AG20443 (cell line): ENCODE measurements around the gene N4BP2L1.
"Not testable (repeated sequence)": the region's sequence is repeated elsewhere in the genome, so short reads cannot be mapped to it uniquely, and the experiment has no call there.

Experiments used
- DNase-seq: peaks from one replicate; pipeline ENCODE4 v3.0.0; 2012; ENCODE audit warnings: low spot score, mixed read lengths

Gene N4BP2L1

DNA sequence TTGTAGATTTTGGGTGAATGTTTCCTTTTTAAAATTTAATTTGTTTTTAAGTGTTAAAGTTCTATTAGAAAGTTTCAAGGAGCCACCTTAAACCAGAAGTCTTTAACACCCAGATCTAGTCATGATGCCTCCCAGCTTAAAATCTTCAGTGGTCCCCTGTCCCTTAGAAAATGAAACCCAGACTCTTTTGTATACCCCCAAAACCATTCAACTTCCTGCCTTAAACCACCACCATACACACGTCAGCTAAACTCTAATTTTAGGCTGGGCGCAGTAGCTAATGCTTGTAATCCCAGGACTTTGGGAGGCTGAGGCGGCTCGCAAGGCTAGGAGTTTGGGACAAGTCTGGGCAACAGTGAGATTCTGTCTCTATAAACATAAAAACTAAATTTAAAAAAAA, 37.9 kb downstream of the N4BP2L1 start:
- no peak for DNase-seq

DNA sequence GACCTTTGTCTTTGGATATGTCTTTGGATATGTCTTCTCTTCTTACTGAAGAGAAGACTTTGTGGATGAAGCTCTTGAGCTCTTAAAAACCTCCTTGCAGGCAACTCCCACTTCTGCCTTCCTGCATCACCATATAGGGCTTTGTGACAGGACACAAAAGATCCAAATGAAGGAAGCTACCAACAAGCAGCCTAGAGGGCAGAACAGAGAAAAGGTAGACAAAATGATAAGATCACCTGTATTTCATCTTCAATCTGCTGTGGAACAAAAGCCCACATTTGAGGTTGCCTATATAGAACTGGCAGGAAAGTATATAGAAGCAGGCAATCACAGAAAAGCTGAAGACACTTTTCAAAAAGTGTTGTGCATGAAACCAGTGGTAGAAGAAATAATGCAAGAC, 42.5 kb downstream of the N4BP2L1 start:
- no peak for DNase-seq

- no peak for DNase-seq
Observed at GRCh38 chr13:32384702-32385101, 43.2 kb downstream of the N4BP2L1 start.

GRCh38 chr13:32383836-32384618, 43.9 kb downstream of the N4BP2L1 start:
- no peak for DNase-seq

DNA sequence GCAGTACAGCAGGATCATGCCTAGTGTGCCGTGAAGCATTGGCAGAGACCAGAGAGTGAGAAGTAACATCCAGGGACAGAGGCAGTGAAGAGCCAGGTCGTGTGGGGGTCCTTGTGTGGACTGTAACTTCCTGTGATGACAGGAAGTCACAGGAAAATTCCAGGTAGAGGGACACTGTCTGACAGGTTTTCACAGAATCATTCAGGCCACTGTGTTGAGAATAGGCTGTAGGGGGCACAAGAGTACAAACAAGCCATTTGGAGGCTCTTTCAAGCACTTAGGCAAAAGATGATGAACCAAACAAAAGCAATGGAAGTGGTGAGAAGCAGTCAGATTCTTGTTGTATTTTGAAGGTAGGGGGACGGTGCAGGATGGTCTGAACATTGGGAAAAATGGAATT, 46.4 kb downstream of the N4BP2L1 start:
- DNase-seq = peak; percentile 38

GRCh38 chr13:32378012-32378411, 49.9 kb downstream of the N4BP2L1 start:
- DNase-seq = no peak

- DNase-seq = no peak
Observed at GRCh38 chr13:32376642-32377415, 51.1 kb downstream of the N4BP2L1 start.

DNA sequence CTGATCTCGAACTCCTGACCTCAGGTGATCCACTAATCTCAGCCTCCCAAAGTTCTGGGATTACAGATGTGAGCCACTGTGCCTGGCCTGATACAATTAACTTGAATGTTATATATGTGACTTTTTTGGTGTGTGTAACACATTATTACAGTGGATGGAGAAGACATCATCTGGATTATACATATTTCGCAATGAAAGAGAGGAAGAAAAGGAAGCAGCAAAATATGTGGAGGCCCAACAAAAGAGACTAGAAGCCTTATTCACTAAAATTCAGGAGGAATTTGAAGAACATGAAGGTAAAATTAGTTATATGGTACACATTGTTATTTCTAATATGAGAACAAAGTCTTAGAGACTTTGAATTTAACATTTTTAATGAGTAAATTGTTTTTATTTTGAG, 57.1 kb downstream of the N4BP2L1 start:
- DNase-seq = no peak

GRCh38 chr13:32362574-32362973, 65.4 kb downstream of the N4BP2L1 start:
- no peak for DNase-seq

GRCh38 chr13:32355935-32356334, 72.0 kb downstream of the N4BP2L1 start:
- not testable (repeated sequence) for DNase-seq

- DNase-seq = no peak
Observed at GRCh38 chr13:32354040-32354439, 73.9 kb downstream of the N4BP2L1 start.

DNA sequence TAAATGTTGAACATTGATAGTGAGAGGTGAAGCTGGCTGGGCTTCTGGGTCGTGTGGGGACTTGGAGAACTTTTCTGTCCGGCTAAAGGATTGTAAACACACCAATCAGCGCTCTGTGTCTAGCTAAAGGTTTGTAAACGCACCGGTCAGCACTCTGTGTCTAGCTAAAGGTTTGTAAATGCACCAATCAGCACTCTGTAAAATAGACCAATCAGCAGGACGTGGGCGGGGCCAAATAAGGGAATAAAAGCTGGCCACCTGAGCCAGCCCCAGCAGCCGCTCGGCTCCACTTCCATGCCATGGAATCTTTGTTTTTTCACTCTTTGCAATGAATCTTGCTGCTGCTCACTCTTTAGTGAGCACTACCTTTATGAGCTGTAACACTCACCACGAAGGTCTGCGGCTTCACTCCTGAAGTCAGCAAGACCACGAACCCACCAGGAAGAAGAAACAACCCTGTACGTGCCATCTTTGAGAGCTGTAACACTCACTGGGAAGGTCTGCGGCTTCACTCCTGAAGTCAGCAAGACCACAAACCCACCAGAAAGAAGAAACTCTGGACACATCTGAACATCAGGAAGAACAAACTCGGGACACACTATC, 77.0 kb downstream of the N4BP2L1 start:
- not testable (repeated sequence) for DNase-seq
